ENCODE measurements around the gene SPECC1.

SPECC1 gene

DNA sequence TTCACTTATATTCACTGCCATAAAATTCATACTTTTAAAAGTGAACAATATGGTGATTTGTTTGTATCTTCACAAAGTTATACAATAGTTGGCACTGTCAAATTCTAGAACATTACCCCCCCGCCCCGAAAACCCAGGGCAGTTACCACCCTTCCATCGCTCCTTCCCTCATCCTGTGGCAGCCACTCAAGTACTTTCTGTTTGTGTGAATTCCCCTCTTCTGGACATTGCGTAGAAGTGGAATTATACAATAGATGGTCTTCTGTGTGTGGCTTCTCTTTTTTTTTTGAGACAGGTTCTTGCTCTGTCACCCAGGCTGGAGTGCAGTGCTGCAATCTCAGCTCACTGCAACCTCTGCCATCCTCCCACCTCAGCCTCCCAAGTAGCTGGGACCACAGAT, 58.6 kb downstream of the SPECC1 start:
- TF ChIP-seq, protein P1, sequence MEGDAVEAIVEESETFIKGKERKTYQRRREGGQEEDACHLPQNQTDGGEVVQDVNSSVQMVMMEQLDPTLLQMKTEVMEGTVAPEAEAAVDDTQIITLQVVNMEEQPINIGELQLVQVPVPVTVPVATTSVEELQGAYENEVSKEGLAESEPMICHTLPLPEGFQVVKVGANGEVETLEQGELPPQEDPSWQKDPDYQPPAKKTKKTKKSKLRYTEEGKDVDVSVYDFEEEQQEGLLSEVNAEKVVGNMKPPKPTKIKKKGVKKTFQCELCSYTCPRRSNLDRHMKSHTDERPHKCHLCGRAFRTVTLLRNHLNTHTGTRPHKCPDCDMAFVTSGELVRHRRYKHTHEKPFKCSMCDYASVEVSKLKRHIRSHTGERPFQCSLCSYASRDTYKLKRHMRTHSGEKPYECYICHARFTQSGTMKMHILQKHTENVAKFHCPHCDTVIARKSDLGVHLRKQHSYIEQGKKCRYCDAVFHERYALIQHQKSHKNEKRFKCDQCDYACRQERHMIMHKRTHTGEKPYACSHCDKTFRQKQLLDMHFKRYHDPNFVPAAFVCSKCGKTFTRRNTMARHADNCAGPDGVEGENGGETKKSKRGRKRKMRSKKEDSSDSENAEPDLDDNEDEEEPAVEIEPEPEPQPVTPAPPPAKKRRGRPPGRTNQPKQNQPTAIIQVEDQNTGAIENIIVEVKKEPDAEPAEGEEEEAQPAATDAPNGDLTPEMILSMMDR (IDR thresholded peaks at IDR 0.05) = no peak

DNA sequence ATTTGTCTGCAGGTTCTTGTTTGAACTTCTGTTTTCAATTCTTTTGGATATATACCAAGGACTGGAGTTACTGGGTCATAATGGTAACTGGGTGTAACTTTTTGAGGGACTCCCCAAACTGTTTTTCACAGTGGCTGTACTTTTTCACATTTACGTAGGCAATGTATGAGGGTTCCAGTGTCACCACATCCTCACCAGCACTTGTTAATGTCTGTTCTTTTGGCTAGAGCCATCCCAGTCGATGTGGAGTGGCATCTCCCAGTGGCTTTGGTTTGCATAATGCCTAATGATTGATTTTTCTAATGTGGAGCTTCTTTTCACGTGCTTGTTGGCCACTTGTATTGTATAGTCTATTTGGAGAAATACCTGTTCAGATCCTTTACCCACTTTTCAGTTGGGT, 59.3 kb downstream of the SPECC1 start:
- TF ChIP-seq, protein P1 (IDR thresholded peaks at IDR 0.05) = no peak

DNA sequence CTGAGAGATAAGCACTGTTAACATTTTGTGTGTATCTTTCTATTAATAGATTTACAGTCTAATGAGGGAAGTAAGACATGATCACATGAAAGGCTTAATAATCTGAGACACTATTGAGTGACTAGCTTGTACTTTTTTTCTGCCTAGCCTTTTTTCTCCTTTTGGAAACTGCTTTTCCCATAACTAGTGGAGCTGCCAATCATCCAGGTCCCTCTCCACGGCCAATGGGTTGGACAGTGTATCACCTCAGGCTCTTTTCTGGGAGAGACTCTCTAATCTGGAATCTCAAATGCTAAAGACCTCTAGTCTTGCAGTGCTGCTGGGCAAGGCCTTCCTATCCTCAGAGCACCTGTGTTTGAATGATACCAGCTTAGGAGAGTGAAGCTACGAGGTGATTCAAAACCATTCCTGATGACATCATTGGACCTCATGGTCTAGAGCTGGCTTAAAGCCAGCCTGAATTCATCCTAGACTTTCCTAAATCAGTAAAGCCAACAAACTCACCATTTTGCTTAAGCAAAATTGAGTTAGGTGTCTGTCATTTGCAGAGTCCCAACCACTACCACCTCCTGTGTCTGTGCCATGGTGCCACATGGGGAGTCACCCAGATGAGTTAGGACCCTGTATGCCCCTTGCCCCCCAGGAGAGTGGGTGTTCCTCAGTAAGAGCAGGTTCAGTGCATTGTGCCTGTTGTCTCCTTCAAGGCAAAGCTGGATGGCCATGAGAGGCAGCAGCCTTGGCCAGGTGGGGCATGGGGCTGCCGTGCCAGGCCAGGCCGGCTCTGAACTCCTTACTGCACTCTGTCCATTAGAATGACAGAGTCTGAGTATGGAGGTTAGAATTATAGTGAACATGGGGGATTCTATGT, 62.9 kb downstream of the SPECC1 start:
- TF ChIP-seq, protein P1 (IDR thresholded peaks at IDR 0.05) = no peak

DNA sequence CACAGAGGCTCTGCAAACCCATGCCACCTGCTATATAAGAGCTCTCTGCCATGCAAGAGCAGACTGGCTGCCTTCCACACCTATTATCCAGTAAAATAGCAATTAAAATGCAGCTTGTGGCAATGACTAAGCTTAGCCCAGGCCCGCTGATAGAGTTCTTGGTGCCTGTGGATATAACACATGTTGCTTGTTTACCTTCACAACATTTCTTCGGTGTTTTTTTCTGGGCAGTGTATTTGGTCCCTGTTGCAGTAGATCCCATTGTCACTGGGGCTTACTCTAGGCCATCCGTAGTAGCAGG, 63.5 kb downstream of the SPECC1 start:
- TF ChIP-seq, protein P1 (IDR thresholded peaks at IDR 0.05) = no peak

DNA sequence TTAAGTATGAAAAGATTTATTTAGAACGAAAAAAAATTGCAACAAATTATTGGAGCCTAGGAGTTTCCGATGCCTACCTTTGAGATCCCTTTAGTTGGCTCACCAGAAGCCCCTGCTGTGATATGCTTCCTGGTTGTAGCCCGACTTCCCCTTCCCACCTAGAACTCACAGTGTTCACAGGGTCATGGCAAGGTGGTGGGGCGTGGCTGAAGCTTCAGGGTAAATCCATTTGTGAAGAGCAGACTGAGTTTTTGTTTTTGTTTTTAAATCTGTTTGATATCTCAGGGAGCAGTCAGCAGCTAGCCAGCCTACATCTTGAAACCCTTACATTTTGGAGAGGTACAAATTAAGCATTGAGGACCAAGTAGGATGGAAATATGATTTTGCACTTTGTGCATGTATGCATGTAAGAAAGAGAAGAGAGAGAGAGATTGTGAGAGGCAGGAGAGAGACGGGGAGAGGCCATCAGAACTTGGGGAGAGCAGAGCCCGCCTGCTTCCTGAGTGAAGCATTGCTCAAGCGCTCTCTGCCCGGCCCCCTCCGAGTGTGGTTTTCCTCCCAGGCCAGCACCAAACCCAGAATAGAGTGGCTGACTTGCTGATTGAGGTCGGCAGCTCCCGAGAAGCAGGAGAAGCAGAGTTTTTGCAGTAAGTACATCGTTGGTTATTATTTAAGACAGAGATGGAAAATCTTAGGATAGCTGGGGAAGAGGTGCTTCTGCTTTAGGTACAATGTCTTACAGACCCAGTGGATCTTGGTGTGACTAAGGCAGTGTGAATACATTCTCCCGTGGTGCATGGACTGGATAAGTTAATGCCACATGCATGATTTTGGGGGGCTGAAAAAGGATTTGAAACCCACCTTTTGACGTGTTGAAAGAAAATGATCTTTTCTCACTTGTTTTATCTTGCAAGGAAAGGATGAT, 64.2 kb downstream of the SPECC1 start:
- TF ChIP-seq, protein P1 (IDR thresholded peaks at IDR 0.05) = no peak

DNA sequence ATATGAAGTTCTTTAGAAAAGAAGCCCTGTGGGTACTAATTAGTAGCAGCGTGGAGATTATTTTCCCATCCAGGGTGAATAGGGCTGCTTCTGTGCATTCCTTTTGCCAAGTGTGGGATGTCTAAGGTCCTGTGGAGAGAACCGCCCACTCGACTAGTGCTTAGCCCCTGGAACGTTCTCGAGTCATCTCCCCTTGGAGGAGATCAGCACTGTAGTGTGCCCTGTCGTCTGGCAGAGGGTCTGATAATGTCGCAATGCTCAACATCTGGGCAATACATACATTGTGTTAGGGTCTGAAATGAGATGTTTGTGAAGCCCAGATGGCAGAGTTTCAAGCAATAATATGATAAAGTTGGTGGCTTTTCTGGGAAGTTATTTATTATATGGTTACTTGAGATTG, 64.8 kb downstream of the SPECC1 start:
- TF ChIP-seq, protein P1 (IDR thresholded peaks at IDR 0.05) = no peak

DNA sequence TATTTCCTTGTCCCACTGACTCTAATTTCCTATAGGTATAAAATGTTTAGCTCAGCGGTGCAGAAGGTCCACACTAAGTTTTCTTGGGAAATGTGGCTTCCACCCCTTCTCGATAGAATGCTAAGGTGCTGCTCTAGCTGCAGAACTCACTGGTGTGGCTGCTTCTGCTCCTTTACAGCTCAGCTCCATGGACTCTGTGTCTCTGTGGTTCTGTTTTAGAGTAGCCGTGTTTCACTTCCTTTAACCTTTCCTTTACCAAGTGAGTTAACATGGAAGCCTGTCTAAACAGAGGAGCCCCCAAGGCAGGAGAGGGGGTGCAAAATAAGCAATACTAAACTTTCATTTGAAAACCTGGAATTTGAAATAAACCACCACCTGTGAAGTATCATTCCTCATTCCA, 65.3 kb downstream of the SPECC1 start:
- TF ChIP-seq, protein P1 (IDR thresholded peaks at IDR 0.05) = no peak
